PC-9 (cell line): ENCODE data around the gene KIAA1328. TPM values are rescaled to one million over a fixed set of nuclear protein-coding genes. Genes with fewer than 3 reads are reported as not detected.

Experiments used
- BruUV-seq: library from RNA; stranded (reverse); fragments of 400-500 nt; replicated peaks from 2 replicates; lab custom pipeline; 2021; lab: Mats Ljungman, UMichigan
- CTCF ChIA-PET: fragments of 300-600 bp; sonication (Branson Sonifier 250); formaldehyde crosslinking; loops from one replicate; lab custom pipeline; 2022; ENCODE audit warnings: antibody characterized with exemption; lab: Charles Lee
- POLR2A ChIA-PET: fragments of 300-600 bp; sonication (Branson Sonifier 250); formaldehyde crosslinking; loops from one replicate; lab custom pipeline; 2022; ENCODE audit warnings: antibody characterized with exemption; ENCODE audit not compliant: unreplicated experiment; lab: Charles Lee
- DNase-seq, 2 experiments: peaks; one replicate each; pipeline versions ENCODE4 v3.0.0 to v3.0.0-alpha.2; 2015 to 2022; ENCODE audit warnings: mixed read lengths in 1 of 2
- H2AFZ ChIP-seq: fragments of 200-600 bp; sonication (generic); 2 replicates; pipeline ENCODE4 v1.8.1; 2017; ENCODE audit warnings: antibody characterized with exemption
- H3F3A ChIP-seq: fragments of 200-600 bp; sonication (generic); 2 replicates; pipeline ENCODE4 v1.8.1; 2017; ENCODE audit warnings: antibody characterized with exemption, mild to moderate bottlenecking, low read depth; ENCODE audit not compliant: insufficient read depth
- H3K27ac ChIP-seq: fragments of 200-600 bp; sonication (generic); 2 replicates; pipeline ENCODE4 v1.6.1; 2016; ENCODE audit warnings: mixed run types
- H3K27me3 ChIP-seq: fragments of 200-600 bp; sonication (generic); 2 replicates; pipeline ENCODE4 v1.6.1; 2016; ENCODE audit warnings: low read depth, mixed run types; ENCODE audit not compliant: insufficient read depth
- H3K36me3 ChIP-seq: fragments of 200-600 bp; sonication (generic); 2 replicates; pipeline ENCODE4 v1.6.1; 2016; ENCODE audit warnings: low read depth, mixed run types
- H3K4me1 ChIP-seq: fragments of 200-600 bp; sonication (generic); replicated peaks from 2 replicates; pipeline ENCODE4 v1.6.1; 2016; ENCODE audit warnings: mixed run types; ENCODE audit not compliant: insufficient read depth
- H3K4me2 ChIP-seq: fragments of 200-600 bp; sonication (generic); 2 replicates; pipeline ENCODE4 v1.6.1; 2017; ENCODE audit warnings: mixed run types
- H3K4me3 ChIP-seq: fragments of 200-600 bp; sonication (generic); 2 replicates; pipeline ENCODE4 v1.6.1; 2016; ENCODE audit warnings: mixed run types
- H3K79me2 ChIP-seq: fragments of 200-600 bp; sonication (generic); 2 replicates; pipeline ENCODE4 v1.6.1; 2017; ENCODE audit warnings: low read depth, mixed run types
- H3K9me2 ChIP-seq: fragments of 200-600 bp; sonication (generic); 2 replicates; pipeline ENCODE4 v1.8.1; 2017; ENCODE audit warnings: mild to moderate bottlenecking; ENCODE audit not compliant: insufficient read depth
- H3K9me3 ChIP-seq: fragments of 200-600 bp; sonication (generic); 2 replicates; pipeline ENCODE4 v1.8.1; 2016; ENCODE audit warnings: low read depth; ENCODE audit not compliant: insufficient read depth
- H4K20me1 ChIP-seq: fragments of 200-600 bp; sonication (generic); 2 replicates; pipeline ENCODE4 v1.8.1; 2017; ENCODE audit not compliant: insufficient read depth
- CTCF ChIP-seq: fragments of 200-600 bp; sonication (generic); conservative IDR thresholded peaks from 2 replicates; pipeline ENCODE4 v1.6.1; 2017; ENCODE audit warnings: mixed run types, antibody characterized with exemption, mild to moderate bottlenecking, moderate library complexity
- EZH2 ChIP-seq: fragments of 200-600 bp; sonication (generic); IDR thresholded peaks from 2 replicates; pipeline ENCODE4 v1.8.0; 2017; ENCODE audit warnings: antibody characterized with exemption, low read depth
- intact Hi-C: fragments of 100-400 bp; cut with micrococcal nuclease; formaldehyde crosslinking; loops from one replicate; pipeline ENCODE4 v1.10.0; 2022; ENCODE audit not compliant: unreplicated experiment
- total RNA-seq: library from RNA; stranded (reverse); gene quantifications from 2 replicates; pipeline ENCODE4 v1.2.3, GENCODE V29; 2021

The KIAA1328 gene
- total RNA-seq, 1 experiment from 2014 or later, result 6.5 TPM

- Histone ChIP-seq H2AFZ (no peak overlapping the region), H3K4me2 (no peak overlapping the region), H3K9me3 (no peaks in the 10 kb centered on the region), H3K9me2 (no peaks in the 10 kb centered on the region), H3K27me3 (peaks cover 11% of the 10 kb centered on the region; the same call in 1 of the 2 replicates), H3K4me1 (no peaks in the 10 kb centered on the region), H4K20me1 (no peaks in the 10 kb centered on the region), H3K4me3 (no peak overlapping the region), H3K27ac (no peak overlapping the region), H3K79me2 (no peaks in the 10 kb centered on the region), H3F3A (no peaks in the 10 kb centered on the region), H3K36me3 (no peaks in the 10 kb centered on the region)
- intact Hi-C loops, result no loop called here
- ChIA-PET POLR2A (no interaction called here), CTCF (no interaction called here)
- no peak for DNase-seq
- BruUV-seq, result no TSS peak
- TF ChIP-seq CTCF (no peak), EZH2 (no peak)
Observed at GRCh38 chr18:37252342-37252741, 423.4 kb downstream of the KIAA1328 start.

GRCh38 chr18:37252854-37253393 is 424.0 kb downstream of the KIAA1328 start:
- Histone ChIP-seq H3K4me3 (no peak overlapping the region), H3K79me2 (no peaks in the 10 kb centered on the region), H3K27ac (no peak overlapping the region), H2AFZ (no peak overlapping the region), H4K20me1 (no peaks in the 10 kb centered on the region), H3K4me2 (peak overlapping the region; percentile 44; the same call in 1 of the 2 replicates), H3K9me2 (no peaks in the 10 kb centered on the region), H3K4me1 (no peaks in the 10 kb centered on the region), H3K36me3 (no peaks in the 10 kb centered on the region), H3K27me3 (peaks cover 14% of the 10 kb centered on the region), H3F3A (no peaks in the 10 kb centered on the region), H3K9me3 (no peaks in the 10 kb centered on the region)
- DNase-seq, result no peak
- ChIA-PET CTCF (no interaction called here), POLR2A (interaction anchor here (0.6 kb wide), 1 partner anchor 424 kb away, joined by 7 read pairs; the partner anchor contains the start of gene TPGS2)
- TF ChIP-seq CTCF, result no peak
- intact Hi-C loops, result no loop called here
- BruUV-seq, result no TSS peak

- peak overlapping the region; percentile 44; the same call in 1 of the 2 replicates for H3K4me2 ChIP-seq
- H4K20me1 ChIP-seq, result no peaks in the 10 kb centered on the region
- no peak overlapping the region for H2AFZ ChIP-seq
- H3K36me3 ChIP-seq, result no peaks in the 10 kb centered on the region
- H3K9me3 ChIP-seq, result no peaks in the 10 kb centered on the region
- H3F3A ChIP-seq, result no peaks in the 10 kb centered on the region
- no TSS peak for BruUV-seq
- CTCF ChIA-PET, result no interaction called here
- H3K4me1 ChIP-seq, result no peaks in the 10 kb centered on the region
- DNase-seq, result peak in 1 of 2 experiments; percentile 52
- TF ChIP-seq EZH2 (no peak), CTCF (no peak)
- H3K27ac ChIP-seq, result no peak overlapping the region
- POLR2A ChIA-PET, result interaction anchor here (0.6 kb wide), 1 partner anchor 425 kb away, joined by 7 read pairs; the partner anchor contains the start of gene TPGS2
- no peaks in the 10 kb centered on the region for H3K9me2 ChIP-seq
- intact Hi-C loops, result no loop called here
- H3K79me2 ChIP-seq, result no peaks in the 10 kb centered on the region
- peaks cover 17% of the 10 kb centered on the region for H3K27me3 ChIP-seq
- H3K4me3 ChIP-seq, result 0 out of 2 replicates have a peak overlapping the region, but pooled peaks have one; percentile 36
Observed at GRCh38 chr18:37253394-37254235, 424.7 kb downstream of the KIAA1328 start.
